ENCODE measurements around the gene LIFR.

GRCh38 chr5:38595132-38595745 lies 38.8 kb upstream of the LIFR start:
- TF ChIP-seq POLR2A (IDR thresholded peaks at IDR 0.05) = no peak
- TF ChIP-seq CTCF (IDR thresholded peaks at IDR 0.05) = no peak
